GM19324 (cell line): ENCODE data around the gene AFAP1L1.

ENCODE experiments used
- ATAC-seq: cut with Tn5 transposase; IDR thresholded peaks from one replicate; pipeline ENCODE4 v1.9.1; 2021; ENCODE audit warnings: mild to moderate bottlenecking, moderate library complexity; ENCODE audit not compliant: unreplicated experiment, low FRiP score

Gene AFAP1L1

DNA sequence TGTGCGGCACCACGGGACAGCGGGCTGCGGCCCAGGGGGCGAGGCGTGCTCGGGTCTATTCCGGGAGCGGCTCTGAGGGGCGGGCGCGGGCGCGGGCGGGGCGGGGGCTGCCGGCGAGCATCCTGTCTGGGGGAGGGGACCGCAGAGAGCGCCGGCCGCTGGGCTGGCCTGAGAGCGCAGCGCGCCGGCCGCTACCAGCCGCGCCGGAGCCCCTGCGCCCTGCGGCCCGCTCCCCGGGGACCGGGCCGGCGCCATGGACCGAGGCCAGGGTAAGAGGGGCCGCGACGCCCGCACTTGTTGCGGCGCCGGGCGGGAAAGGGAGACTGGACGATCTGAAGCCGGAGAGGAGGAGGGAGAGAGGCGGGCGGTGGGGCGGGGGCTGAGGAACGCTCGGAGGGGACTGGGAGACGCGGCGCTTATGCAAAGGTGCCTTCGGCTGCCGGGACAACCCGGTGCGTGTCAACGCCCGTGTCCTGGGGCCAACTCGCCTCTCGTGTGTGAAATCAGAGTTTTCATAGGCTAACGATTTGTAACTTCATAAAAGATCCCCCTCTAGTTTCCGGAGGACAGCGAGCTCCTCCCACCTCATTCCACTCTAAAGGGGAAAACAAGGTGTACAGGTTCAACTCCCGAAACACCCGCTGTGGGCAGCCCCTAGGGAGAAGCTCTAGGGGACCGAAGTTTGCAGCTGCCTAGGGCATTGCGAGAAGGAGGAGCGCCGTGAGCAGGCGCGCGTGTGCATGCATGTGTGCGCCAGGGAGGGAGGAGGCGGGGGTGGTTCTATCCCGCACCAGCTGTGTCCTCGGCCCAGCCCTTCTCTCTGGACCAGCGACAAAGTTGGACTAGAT, at the start of gene AFAP1L1:
Gene AFAP1L1, plus strand, starts transcription at position 144 of the 848 bp plus-strand sequence. Its CDS starts 110 bp downstream, at position 254.
- no peak for ATAC-seq

DNA sequence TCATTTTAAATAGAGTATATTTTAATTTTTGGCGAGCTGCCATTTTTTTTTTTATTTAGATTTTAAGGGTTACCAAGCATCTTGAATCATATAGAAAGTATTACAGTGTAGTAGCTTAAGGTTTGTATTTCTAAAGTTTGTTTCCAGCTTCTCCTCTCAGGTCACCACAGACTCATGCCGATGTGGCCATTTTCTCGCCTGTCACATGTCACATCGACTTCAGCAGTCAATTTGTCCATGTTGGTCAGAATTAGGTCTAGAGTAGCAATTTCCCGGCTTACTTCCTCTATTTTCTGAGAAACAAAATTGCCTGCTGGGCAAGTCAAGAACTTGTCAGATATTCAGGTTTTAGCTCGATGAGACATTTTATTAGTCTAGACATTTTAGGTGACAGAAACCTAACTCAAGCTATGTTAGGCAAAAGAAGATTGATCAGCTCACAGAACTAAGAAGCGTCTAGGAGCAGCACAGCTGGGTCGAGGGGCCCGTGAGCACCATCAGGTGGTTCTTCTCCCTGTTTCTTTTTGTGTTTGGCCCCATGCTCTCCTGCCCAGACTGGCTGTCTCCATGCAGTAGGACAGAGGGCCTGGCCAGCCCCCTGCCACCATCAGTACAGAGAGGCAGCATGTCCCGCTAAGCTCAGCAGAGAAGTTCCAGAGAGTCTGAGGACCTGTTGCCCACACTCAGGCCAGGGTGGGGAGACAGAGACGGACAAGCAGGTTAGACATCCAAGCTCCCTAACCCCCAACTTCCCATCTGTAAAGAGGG, 48.4 kb upstream of the AFAP1L1 start:
- ATAC-seq: no peak

DNA sequence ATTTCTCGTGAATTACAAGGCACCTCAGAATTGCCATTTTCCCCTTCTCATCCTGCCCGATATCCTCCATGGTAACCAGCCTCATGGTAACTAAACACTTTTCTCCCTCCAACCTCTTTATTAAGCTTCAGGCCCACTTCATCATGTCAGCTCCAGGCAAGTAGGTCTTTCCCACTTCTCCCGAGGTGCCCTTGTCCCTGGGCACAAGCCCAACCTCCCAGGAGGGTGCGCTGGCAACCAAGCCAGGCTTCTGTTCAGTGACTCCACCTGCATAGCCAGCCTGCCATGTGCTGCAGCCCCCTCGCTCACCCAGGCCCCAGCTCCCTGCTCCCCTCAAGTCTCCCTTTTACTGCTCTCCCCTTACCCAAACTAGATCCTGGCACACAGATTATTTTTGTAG, 47.4 kb upstream of the AFAP1L1 start:
- ATAC-seq: no peak

DNA sequence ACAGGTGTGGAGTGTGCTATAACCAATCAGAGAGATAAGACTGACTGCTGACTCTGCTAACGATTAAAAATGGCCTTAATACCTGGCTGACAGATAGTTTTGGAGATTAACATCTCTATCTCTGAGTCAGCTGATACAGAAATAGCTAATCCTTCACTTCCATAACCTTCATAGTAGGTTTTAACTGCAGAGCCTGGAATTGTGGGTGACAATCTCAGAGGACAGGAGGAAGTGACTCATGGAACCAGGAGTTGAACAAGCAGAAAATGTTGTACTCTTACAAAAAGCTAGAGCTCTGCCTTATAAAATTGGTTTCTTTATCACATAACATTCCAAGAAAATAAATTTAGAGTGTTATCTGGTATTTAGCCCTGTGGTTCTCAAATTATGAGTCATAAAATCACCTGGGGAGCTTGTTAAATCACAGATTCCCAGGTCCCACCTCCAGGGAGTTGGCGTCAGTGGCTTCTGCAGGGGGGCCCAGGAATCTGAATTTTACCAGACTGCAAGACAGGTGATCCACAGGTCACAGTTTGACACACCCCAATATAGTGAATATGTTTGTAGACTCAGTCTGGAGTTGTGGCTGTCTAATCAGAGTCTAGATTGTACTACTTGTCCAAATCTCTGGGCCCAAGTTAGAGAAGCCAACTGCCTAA, 44.4 kb upstream of the AFAP1L1 start:
- ATAC-seq: no peak

DNA sequence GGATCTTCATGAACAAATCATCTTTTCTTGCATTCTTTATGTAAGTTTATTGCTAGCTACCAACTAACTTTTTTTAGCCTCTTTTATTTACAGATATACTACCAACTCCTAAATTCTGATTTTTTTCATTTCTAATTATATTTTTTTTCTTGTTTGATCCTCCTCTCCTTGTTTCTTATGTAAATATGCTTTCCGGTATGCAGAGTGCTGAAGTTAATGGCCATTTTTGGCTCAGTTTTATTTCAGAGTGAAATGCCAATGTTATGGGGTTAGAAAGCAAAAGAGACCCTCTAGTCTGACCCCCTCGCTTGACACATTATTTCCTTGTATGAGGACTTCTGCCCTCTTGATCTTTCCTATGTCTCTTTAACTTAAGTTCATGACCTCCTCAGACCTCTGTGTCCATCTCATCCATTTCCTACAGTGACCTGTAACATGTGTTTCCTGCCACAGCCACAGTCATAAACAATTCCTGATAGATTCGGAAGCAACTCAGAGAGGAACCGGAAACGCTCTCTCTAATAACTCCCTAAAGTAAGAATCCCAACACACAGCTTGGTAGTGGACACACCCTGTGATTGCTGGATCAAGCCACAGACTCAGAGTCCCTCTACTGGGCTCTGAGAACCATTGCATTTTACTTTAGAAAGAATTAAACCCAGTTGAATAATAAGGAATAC, 42.9 kb upstream of the AFAP1L1 start:
- no peak for ATAC-seq

DNA sequence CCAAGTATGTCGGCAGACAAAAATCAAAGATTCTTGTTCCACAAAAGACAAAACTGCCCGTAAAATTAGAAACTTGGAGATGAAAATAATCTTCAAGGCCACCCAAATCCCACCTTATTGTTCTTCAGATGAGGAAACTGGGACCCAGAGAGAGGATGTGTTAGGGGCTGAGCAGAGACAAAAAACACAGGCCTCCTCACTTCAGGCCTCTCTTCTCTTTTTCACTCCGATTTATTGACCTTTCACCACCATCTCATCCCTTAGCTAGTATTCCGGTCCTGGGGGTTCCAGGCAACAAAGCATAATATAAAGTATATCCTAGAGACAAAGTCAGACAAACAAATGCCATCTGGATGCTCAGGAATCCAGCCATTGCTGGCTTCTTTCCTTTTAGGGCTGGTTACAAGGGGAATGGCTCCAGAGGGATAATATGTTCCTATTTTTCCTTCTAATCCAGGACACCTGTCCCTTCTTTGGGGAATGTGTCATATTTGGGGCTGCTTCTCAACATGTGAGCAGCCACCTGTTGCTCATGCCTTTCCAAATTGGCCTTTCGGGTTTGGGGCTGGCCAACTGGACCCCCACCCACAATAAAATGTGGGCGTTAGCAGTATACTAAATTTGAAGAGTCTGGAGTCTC, 42.2 kb upstream of the AFAP1L1 start:
- ATAC-seq: no peak

DNA sequence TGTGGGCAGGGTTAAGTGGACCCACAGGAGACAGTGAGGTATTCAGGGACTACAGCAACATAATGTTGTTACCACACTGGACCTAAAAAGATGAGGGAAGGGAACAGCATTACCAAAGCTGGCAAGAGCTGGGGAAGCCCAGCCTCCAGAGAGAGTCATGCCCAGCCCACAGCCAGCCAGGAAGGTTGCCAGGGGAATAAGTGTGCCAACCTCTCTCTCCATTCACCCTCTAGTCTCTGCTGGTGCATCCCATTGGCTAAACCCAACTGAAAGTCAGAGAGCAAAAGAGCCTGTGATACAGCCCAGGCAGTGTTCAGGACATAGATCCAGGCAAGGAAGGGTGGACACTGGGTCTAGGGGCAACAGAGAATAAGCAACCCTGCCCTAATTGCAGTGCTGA, 35.8 kb upstream of the AFAP1L1 start:
- no peak for ATAC-seq

DNA sequence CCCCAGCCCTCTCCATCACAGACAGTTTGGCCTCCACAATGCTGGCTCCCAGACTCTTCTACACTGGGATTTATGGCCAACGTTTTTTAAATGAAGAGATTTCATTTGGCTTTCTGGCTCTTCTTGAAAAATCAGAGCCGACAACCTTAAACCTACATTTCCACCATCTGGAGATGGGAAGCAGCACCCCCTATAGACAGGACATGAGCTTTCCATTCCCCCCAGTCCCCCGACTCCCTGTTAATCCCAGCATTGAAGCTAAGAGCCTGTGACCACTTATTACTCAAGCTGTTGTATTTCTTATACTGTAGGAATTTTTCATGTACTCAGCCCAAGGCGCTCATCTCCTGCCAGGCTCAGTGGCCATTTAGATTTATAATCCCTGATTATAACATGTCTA, 34.0 kb upstream of the AFAP1L1 start:
- no peak for ATAC-seq

DNA sequence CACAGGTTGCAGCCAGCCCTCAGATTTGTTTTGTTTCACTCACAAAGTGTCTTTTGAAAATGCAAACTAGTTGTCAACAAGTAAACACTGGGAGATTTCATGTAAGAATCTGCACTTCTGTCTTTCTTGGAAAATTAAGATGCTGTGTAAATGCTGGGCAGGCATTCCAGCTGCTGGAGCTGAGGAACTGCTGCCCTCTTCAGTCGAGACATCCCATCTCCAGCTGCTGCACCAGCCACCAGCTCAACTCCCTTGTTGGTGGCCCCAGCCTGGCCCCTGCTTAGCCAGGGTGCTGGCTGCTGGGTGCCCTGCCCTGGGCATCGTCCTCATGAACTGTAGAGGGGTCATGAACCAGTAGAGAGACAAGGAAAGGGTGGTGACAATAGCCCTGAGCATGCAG, 33.1 kb upstream of the AFAP1L1 start:
- no peak for ATAC-seq

DNA sequence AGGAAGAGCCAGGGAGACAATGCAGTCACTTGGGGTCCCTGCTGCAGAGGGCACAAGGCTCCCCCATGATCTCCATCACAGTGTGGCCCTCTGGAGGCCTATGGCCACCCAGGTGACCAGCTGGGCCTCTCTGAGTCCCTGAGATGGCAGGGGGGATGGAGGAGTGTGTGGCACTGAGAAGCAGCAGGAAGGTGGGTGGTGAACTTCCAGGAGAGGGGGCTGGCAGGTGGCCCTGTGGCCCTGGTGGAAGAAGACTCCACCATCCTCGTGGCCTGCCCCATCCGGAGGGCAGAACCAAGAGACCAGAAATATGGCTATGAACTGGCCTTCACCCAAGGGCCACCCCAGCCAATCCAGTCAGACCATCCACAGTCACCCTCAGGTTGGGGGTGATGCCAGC, 31.7 kb upstream of the AFAP1L1 start:
- no peak for ATAC-seq

DNA sequence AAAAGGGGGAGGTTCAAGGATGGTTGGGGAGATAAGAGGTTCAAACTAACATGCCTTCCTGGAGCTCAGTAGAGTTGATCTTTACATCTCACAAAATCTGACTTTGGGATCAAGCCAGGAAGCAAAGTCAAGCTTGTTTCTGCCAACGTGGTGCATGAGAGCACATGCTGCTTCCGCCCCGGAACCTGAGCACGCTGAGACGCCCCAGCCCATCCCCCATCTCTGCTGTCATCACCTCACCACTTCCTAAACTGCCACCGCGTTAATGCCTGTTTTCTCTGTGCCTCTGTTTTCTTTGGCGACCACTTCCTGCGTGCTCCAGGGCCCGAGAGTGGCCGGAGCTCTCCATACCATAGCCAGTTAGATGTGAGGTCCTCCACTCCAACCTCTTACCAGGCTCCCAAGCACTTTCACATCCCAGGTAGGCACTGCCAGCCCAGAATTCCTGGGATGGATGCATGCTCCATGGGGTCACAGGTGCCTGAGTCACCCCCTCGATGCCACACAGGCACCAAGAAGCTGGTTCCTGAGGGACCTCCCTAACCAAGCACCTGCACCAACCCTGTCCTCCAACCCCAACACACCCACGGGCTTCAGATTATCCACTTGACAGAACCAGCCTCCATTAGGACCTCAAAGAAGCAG, 31.2 kb upstream of the AFAP1L1 start:
- no peak for ATAC-seq

DNA sequence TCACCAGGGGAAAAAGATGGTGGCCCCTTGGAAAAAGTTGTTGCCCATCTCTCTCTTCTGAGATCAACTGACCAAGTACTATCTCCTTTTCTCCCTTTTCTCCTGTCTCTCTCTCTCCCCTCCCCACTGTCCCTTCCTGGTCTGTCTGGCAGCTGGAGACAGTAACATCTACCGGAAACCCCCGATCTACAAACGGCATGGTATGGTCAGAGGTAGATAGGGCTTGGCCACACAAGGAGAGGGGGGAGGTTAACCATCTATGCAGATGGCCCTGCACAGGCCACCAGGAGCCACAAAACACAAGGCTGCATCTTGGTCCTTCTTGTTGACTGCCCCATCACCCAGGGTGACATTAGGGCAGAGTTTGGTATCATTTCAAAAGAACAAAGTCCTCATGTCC, 29.3 kb upstream of the AFAP1L1 start:
- ATAC-seq: no peak

DNA sequence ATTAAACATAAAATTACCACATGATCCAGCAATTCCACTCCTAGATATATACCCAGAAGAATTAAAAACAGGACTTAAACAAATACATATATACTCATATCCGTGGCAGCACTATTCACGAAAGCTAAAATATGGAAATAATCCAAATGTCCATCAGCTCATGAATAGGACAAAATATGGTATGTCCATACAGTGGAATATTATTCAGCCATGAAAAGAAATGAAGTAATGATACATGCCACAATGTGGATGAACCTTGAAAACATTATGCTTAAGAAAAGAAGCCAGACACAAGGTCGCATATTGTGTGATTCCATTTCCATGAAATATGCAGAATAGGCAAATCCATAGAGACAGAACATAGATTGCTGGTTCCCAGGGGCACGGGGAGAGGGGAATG, 24.8 kb upstream of the AFAP1L1 start:
- no peak for ATAC-seq

DNA sequence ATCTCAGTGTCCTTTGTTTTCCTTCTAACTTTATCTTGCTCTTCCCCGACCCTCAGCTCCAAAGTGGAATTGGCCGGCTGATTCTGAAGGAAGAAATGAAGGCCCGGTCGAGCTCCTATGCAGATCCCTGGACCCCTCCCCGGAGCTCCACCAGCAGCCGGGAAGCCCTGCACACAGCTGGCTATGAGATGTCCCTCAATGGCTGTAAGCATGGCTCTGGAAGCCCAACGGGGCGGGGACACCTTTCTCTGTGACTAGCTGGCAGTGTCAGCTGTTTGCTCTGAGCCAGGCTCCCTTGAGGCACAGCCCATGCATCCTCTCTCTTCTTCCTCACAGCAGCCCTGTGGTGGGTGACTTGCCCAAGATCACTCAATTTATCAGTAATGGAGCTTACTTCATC, 23.9 kb upstream of the AFAP1L1 start:
- ATAC-seq: no peak

DNA sequence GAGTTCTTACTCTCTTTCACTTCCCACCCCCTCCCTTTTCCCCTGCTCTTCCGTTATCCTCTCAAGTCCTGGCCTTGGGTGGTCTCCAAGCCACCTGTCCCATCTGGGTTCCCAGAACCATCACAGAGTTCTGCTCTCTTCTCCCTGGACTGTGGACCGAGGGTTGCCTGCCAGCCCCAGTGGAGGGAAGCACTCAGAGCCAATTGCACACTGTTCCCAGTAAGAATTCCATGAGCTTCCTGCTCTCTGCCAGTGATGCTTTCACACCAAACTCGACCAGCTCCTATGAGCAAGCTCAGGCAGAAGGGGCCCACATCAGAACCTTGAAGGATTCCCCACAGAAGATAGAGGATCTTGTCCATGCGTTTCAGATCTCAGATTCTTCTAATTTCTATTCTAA, 20.1 kb upstream of the AFAP1L1 start:
- ATAC-seq: no peak

DNA sequence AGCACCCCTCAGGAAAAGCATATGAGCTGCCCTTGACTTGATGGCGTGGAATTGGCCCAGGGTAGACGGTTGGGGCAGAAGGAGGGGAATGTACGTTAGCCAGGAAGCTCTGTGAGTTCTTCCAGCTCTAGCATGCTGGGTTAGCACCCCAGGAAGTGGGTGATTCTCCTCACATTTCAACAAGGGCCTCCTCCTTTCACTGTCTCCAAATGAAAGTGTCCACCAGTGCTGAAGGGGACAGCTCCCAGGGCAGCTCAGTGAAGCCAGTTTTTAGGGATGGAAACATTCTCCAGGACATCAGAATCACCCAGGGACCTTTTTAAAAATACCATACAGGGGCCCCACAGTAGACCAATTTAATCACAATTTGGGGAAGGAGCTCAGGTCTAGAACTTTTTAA, 17.2 kb upstream of the AFAP1L1 start:
- ATAC-seq: no peak

DNA sequence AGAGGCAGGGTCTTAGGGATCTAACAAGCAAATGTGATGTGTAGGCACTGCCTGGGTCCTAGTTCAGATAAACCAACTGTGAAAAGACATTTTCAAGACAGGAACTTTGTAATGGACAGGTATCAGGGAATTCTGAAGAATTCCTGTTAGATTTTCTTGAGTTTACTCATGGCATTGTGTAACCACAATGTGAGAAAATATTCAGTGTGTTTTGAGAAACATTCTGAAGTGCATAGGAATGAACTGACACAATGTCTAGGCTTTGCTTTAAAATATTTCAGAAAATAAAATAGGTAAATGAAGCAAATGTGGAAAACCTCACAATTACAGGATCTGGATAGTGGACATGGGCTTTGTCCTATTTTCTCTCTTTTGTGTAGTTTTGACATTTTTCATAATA, 15.2 kb upstream of the AFAP1L1 start:
- ATAC-seq: no peak

DNA sequence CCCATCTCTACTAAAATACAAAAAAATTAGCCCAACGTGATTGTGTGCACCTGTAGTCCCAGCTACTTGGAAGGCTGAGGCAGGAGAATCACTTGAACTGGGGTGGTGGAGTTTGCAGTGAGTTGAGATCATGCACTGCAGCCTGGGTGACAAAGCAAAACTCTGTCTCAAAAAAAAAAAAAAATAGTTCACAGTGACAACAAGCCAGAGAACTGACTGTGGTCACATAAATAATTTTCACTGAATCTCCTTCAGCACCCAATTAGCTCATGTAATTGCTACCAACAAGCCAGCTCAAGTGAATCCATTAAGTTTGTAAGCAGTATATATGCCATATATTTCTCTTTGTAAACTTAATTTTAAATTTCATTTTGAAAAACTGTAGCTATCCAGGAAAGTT, 14.5 kb upstream of the AFAP1L1 start:
- no peak for ATAC-seq

DNA sequence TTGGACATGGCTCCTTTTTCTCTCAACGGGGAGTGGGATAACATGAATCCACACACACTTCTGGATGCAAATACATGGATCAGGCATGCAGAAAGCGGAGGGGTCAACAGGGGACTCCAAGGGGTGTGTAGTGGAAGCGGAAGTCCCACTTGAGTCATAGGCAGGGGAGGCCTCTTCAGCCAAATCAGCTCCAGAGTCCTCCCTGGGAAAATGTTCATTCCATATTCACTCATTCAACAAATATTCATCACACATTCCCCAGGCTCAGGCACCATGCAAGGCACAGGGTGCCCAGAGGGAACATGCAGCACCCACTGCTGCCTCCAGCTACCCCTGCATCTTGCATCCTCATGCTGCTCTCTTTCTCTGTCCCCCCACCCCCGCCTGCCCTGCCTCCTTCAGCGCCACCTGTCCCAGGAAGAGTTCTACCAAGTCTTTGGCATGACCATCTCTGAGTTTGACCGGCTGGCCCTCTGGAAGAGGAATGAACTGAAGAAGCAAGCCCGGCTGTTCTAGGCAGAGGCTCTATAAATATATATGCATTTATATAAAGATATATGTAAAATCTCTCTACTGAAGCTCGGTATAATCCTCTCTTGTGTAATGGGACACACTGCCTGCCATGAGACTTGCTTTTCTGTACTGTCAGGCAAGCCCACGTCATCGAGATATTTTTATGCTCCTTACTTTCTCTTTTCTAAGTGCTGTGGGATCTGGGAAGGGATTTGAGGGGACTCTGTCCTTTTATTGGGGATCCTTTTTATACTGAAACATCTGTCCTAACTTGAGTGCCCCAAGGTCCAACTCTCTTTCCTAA, 13.6 kb upstream of the AFAP1L1 start:
- no peak for ATAC-seq
